GM12892 (cell line): ENCODE data around the gene CRY1.

Source experiments
- POLR2A ChIP-seq: IDR thresholded peaks from 2 replicates; pipeline ENCODE4 v1.6.1; 2011; ENCODE audit warnings: low read depth, low read length, control low read depth
- POLR2AphosphoS5 ChIP-seq: IDR thresholded peaks from 2 replicates; pipeline ENCODE4 v1.6.1; 2011; ENCODE audit warnings: low read depth, low read length, control low read depth

DNA sequence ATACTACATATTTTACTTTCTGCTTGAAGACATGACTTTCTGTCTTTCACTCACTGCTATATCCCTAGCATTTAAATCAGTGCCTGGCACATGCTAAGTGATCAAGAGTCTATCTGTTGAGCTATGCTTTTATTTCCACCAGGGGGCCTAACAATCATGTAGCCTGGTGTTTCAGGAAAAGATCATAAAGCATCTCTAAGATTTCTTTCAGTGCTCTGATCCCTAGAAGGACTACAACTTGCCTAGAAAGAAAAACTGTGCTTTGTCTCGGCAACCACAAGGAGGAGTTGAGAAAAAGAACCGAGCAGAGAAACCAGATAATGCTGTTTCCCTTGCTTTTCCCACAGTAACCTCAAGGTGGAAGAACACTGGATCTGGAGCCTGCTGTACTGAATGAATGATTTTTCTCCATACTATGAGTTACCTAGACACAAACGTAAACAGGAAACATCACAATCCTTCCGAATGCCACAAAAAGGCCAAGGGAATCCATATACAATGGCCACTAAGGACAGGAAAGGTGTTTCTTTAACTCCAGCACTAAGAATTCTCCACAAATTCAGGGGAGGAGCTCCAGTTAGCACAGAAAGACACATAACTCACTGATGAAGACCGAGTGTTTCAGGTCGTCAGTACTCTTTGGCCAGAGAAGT lies 1.2 kb downstream of the CRY1 start:
- TF ChIP-seq POLR2AphosphoS5 = no peak
- TF ChIP-seq POLR2A = no peak
